Measurements from ENCODE around the gene PDPN. TPM values are rescaled to one million over a fixed set of nuclear protein-coding genes. Genes with fewer than 3 reads are reported as not detected.

The PDPN gene
- total and polyA plus RNA-seq, 2 of the 4 experiments (the other 2 are of a cell fraction) = 0.31 TPM; not detected in 1

DNA sequence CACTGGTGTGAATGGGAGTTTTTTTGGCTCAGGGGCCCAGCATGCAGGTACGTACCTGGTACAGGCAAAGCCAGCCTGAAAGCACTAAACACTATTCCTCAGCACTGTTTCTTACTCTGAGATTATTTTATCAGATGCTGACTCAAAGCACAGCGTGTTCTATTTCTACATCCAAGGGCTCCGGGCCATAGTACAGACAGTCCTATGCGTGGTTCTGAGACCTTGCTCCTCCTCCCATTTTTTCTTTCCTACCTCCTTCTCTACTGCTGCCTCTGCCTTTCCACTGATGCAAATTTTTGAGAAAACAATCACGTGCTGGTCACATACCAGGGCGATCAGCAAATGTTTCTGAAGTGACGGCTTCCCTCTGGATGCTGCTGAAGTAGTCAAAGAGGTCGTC is 36.3 kb downstream of the PDPN start:
- 30% methylated on average over 2 of the region's 8 CpGs; no CpG with 5 or more reads in 1 of the 2 experiments for WGBS, 2 experiments (ENCODE audit: extremely low coverage in 2 of 2, insufficient read length in 1 of 2)
- H4K20me1 ChIP-seq (ENCODE audit: insufficient read depth, low read length) = no peaks in the 10 kb centered on the region
- no peak for ATAC-seq (ENCODE audit: low read depth)
- no peak overlapping the region for H2BK120ac ChIP-seq (ENCODE audit: low read depth, low read length)
- no peaks in the 10 kb centered on the region for H3K79me1 ChIP-seq (ENCODE audit: low read depth in 1 of 2, low read length in 2 of 2)
- no peak overlapping the region for H3K4me3 ChIP-seq (ENCODE audit: insufficient read depth, low read depth, low read length)
- no peak overlapping the region for H3K27ac ChIP-seq (ENCODE audit: insufficient read depth, low read length)
- no peak overlapping the region for H3K14ac ChIP-seq (replicated peaks; ENCODE audit: low read depth, low read length)
- no peaks in the 10 kb centered on the region for H3K9me1 ChIP-seq (ENCODE audit: insufficient read depth, low read length)
- H3K18ac ChIP-seq (ENCODE audit: low read depth, low read length) = no peak overlapping the region
- no peaks in the 10 kb centered on the region for H3K27me3 ChIP-seq (ENCODE audit: control insufficient read depth, insufficient read depth, low read length)
- no peak overlapping the region for H2AK9ac ChIP-seq (replicated peaks; ENCODE audit: low read depth, low read length, poor library complexity)
- POLR2A ChIA-PET (ENCODE audit: unreplicated experiment) = no interaction called here
- H3K4ac ChIP-seq (ENCODE audit: low read depth, low read length) = no peak overlapping the region
- BruUV-seq (replicated peaks) = no TSS peak
- TF ChIP-seq MAFK (IDR thresholded peaks at IDR 0.05; ENCODE audit: low read depth, low read length) (no peak), RCOR1 (IDR thresholded peaks at IDR 0.05; ENCODE audit: insufficient replicate concordance, low read length) (no peak), CHD1 (IDR thresholded peaks at IDR 0.05; ENCODE audit: low read depth, low read length) (no peak), BHLHE40 (IDR thresholded peaks at IDR 0.05; ENCODE audit: low read depth, low read length) (no peak), RFX5 (IDR thresholded peaks at IDR 0.05; ENCODE audit: low read depth, low read length) (no peak), POLR2A (IDR thresholded peaks at IDR 0.05; ENCODE audit: low read depth, low read length) (no peak)
- TF ChIP-seq, protein P1, sequence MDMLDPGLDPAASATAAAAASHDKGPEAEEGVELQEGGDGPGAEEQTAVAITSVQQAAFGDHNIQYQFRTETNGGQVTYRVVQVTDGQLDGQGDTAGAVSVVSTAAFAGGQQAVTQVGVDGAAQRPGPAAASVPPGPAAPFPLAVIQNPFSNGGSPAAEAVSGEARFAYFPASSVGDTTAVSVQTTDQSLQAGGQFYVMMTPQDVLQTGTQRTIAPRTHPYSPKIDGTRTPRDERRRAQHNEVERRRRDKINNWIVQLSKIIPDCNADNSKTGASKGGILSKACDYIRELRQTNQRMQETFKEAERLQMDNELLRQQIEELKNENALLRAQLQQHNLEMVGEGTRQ (IDR thresholded peaks at IDR 0.05; ENCODE audit: low read depth, low read length) = no peak
- DNase-seq = no peak
- H3K9ac ChIP-seq (ENCODE audit: low read depth, low read length) = no peak overlapping the region
- H3K4me1 ChIP-seq (ENCODE audit: control insufficient read depth, insufficient read depth, low read length) = peaks cover 2% of the 10 kb centered on the region; the same call in 1 of the 2 replicates
- no peak overlapping the region for H2AK5ac ChIP-seq (ENCODE audit: low read depth, low read length)
- dilution Hi-C loops (cut with HindIII; ENCODE audit: low sequenced_read_pairs, unreplicated experiment) = no loop called here
- H4K5ac ChIP-seq (ENCODE audit: low read depth, low read length) = no peak overlapping the region
- no peak overlapping the region for H3K23ac ChIP-seq (ENCODE audit: low read depth, low read length)
- H3K56ac ChIP-seq (ENCODE audit: extremely low read depth, insufficient read depth, low read length) = no peak overlapping the region
- no peak overlapping the region for H2BK15ac ChIP-seq (ENCODE audit: low read depth, low read length)
- CTCF ChIA-PET = no interaction called here
- no peak overlapping the region for H2BK5ac ChIP-seq (ENCODE audit: low read depth, low read length, poor library complexity, severe bottlenecking)
- H3K36me3 ChIP-seq (ENCODE audit: control insufficient read depth, insufficient read depth, low read length) = no peaks in the 10 kb centered on the region
- no peak overlapping the region for H4K91ac ChIP-seq (ENCODE audit: insufficient read depth, low read depth, low read length)
- no peak overlapping the region for H2AFZ ChIP-seq (replicated peaks; ENCODE audit: low read length, poor library complexity)
- intact Hi-C loops (cut with micrococcal nuclease) = no loop called here
- H4K8ac ChIP-seq (ENCODE audit: low read depth in 2 of 2, low read length in 2 of 2) = no peak overlapping the region
- no peak overlapping the region for H3K4me2 ChIP-seq (ENCODE audit: low read depth, low read length)
- H3K9me3 ChIP-seq (ENCODE audit: control insufficient read depth, insufficient read depth, low read length) = peaks cover 31% of the 10 kb centered on the region
- in situ Hi-C loops (cut with MboI; ENCODE audit: low sequenced_read_pairs) = no loop called here
- no peak overlapping the region for H2BK20ac ChIP-seq (ENCODE audit: low read depth, low read length)

Data from IMR-90 (cell line).